Measurements from ENCODE around the gene STRBP. TPM values are rescaled to one million over a fixed set of nuclear protein-coding genes. Genes with fewer than 3 reads are reported as not detected.

Gene STRBP
- total RNA-seq, 1 experiment from 2014 or later, result 96.3 TPM

- TF ChIP-seq ARID4B (CRISPR knock-in tag; IDR thresholded peaks at IDR 0.05; ENCODE audit: borderline replicate concordance), result no peak
- no peak for TF ChIP-seq NR3C1 (CRISPR knock-in tag; conservative IDR thresholded peaks at IDR 0.05; ENCODE audit: low read depth)
- TF ChIP-seq KAT7 (CRISPR knock-in tag; IDR thresholded peaks at IDR 0.05; ENCODE audit: borderline replicate concordance), result no peak
- no peak for TF ChIP-seq ZMAT4 (CRISPR knock-in tag; IDR thresholded peaks at IDR 0.05)
- TF ChIP-seq ZNF281 (CRISPR knock-in tag; IDR thresholded peaks at IDR 0.05), result no peak
Observed at GRCh38 chr9:123196124-123196523, 72.3 kb downstream of the STRBP start (continued).

GRCh38 chr9:123194023-123194422 is 74.4 kb downstream of the STRBP start:
- ChIA-PET CTCF (no interaction called here), POLR2A (no interaction called here)
- Mint-ChIP-seq H3K4me1 (no peaks in the 10 kb centered on the region), H3K27ac (no peak overlapping the region), H3K36me3 (peaks cover 4% of the 10 kb centered on the region), H3K9me3 (peaks cover 4% of the 10 kb centered on the region), H3K4me3 (no peak overlapping the region), H3K27me3 (ENCODE audit: low read depth) (no peaks in the 10 kb centered on the region)
- ATAC-seq (no peak), DNase-seq (ENCODE audit: low spot score) (no peak)
- TF ChIP-seq NR2C2 (CRISPR knock-in tag; IDR thresholded peaks at IDR 0.05) (no peak), RELA (CRISPR knock-in tag; IDR thresholded peaks at IDR 0.05; ENCODE audit: borderline replicate concordance) (no peak), USF2 (CRISPR knock-in tag; IDR thresholded peaks at IDR 0.05) (no peak), TCF7 (CRISPR knock-in tag; IDR thresholded peaks at IDR 0.05; ENCODE audit: low read depth) (no peak), MAX (CRISPR knock-in tag; IDR thresholded peaks at IDR 0.05) (no peak), GTF2I (CRISPR knock-in tag; conservative IDR thresholded peaks at IDR 0.05) (no peak), ZNF423 (CRISPR knock-in tag; IDR thresholded peaks at IDR 0.05) (no peak), ARID4B (CRISPR knock-in tag; IDR thresholded peaks at IDR 0.05; ENCODE audit: borderline replicate concordance) (no peak), ZSCAN18 (CRISPR knock-in tag; IDR thresholded peaks at IDR 0.05) (no peak), PREB (CRISPR knock-in tag; IDR thresholded peaks at IDR 0.05; ENCODE audit: borderline replicate concordance) (no peak), ATF1 (CRISPR knock-in tag; IDR thresholded peaks at IDR 0.05) (no peak)
